ENCODE measurements around the gene CGREF1.
"Not testable (repeated sequence)": the region's sequence is repeated elsewhere in the genome, so short reads cannot be mapped to it uniquely, and the experiment has no call there.

Gene CGREF1

GRCh38 chr2:27080603-27080936, 38.4 kb downstream of the CGREF1 start:
- peaks cover 7% of the 10 kb centered on the region for H3K4me1 ChIP-seq (ENCODE audit: insufficient read depth, insufficient read length)
- DNase-seq (ENCODE audit: low read depth, low spot score), result no peak
- no peaks in the 10 kb centered on the region for H3K9me3 ChIP-seq (ENCODE audit: insufficient read depth, low read length)
- peak overlapping the region; percentile 47 for H3K9ac ChIP-seq (ENCODE audit: insufficient read length, low read depth)
- TF ChIP-seq ZNF274 (IDR thresholded peaks at IDR 0.05; ENCODE audit: low read depth, low read length), result no peak
- no peak for TF ChIP-seq YY1 (IDR thresholded peaks at IDR 0.05; ENCODE audit: insufficient read depth, insufficient read length)
- TF ChIP-seq SUZ12 (IDR thresholded peaks at IDR 0.05; ENCODE audit: extremely low read depth, insufficient read depth, insufficient read length), result no peak
- no peaks in the 10 kb centered on the region for H3K36me3 ChIP-seq (ENCODE audit: insufficient read depth, insufficient read length, low read length)
- no peaks in the 10 kb centered on the region for H3K27me3 ChIP-seq (ENCODE audit: insufficient read depth, insufficient read length)
- H3K4me3 ChIP-seq (ENCODE audit: insufficient read length, low read depth), result no peak overlapping the region

- Histone ChIP-seq H3K36me3 (ENCODE audit: insufficient read depth, insufficient read length, low read length) (no peaks in the 10 kb centered on the region), H3K9me3 (ENCODE audit: insufficient read depth, low read length) (no peaks in the 10 kb centered on the region), H3K4me3 (ENCODE audit: insufficient read length, low read depth) (no peak overlapping the region), H3K27me3 (ENCODE audit: insufficient read depth, insufficient read length) (no peaks in the 10 kb centered on the region), H3K4me1 (ENCODE audit: insufficient read depth, insufficient read length) (peaks cover 5% of the 10 kb centered on the region), H3K9ac (ENCODE audit: insufficient read length, low read depth) (no peak overlapping the region)
- DNase-seq (ENCODE audit: low read depth, low spot score), result no peak
- TF ChIP-seq ZNF274 (IDR thresholded peaks at IDR 0.05; ENCODE audit: low read depth, low read length) (no peak), SUZ12 (IDR thresholded peaks at IDR 0.05; ENCODE audit: extremely low read depth, insufficient read depth, insufficient read length) (no peak), YY1 (IDR thresholded peaks at IDR 0.05; ENCODE audit: insufficient read depth, insufficient read length) (no peak)
Measured at GRCh38 chr2:27080140-27080469, 38.8 kb downstream of the CGREF1 start.

DNA sequence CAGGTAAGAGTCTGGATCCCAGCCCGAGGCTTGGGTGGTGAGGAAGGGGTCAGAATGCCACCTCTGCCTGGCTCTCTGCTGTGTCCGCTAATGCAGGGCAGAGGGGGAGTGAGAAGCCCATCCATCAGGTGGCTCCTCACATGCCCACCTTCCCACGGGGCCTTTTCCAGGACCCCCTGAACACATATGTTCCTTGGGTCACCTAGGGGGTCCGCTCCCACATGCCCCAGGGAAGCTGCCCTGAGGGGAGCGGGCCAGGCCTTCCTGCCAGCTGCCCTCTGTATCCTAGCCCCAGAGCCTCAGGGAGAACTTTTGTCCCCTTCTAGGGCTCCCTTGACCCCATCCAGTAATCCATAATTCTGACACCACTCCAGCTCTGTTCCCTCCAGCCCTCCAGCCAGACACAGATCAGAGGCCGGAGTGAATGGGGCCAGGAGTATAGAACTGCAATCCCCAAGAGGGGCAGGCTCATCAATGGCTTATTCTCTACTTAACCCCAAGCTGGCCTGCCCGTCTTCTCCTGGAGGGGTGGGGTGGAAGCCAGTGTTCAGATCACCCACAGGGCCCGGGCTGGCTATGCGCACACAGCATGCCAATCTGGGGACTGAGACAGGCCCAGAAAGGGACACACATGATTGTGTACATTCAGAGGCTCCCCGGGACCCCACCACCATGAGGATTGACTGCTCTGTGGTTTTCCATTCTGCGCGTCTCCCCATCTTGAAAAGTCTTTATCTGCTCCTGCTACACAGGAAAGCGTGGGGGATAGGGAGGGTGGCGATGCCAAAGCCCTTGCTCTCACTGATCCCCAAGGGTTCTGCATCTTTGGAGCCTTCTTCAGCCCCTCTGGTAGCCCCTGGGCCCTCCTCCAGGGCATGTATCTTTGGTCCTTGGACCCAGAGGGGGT, 39.4 kb downstream of the CGREF1 start:
- peaks cover 5% of the 10 kb centered on the region for H3K4me1 ChIP-seq (ENCODE audit: insufficient read depth, insufficient read length)
- no peaks in the 10 kb centered on the region for H3K36me3 ChIP-seq (ENCODE audit: insufficient read depth, insufficient read length, low read length)
- no peak for DNase-seq (ENCODE audit: low read depth, low spot score)
- no peak overlapping the region for H3K4me3 ChIP-seq (ENCODE audit: insufficient read length, low read depth)
- no peaks in the 10 kb centered on the region for H3K27me3 ChIP-seq (ENCODE audit: insufficient read depth, insufficient read length)
- H3K9me3 ChIP-seq (ENCODE audit: insufficient read depth, low read length), result no peaks in the 10 kb centered on the region
- H3K9ac ChIP-seq (ENCODE audit: insufficient read length, low read depth), result no peak overlapping the region
- TF ChIP-seq SUZ12 (IDR thresholded peaks at IDR 0.05; ENCODE audit: extremely low read depth, insufficient read depth, insufficient read length) (no peak), ZNF274 (IDR thresholded peaks at IDR 0.05; ENCODE audit: low read depth, low read length) (no peak), YY1 (IDR thresholded peaks at IDR 0.05; ENCODE audit: insufficient read depth, insufficient read length) (no peak)

DNA sequence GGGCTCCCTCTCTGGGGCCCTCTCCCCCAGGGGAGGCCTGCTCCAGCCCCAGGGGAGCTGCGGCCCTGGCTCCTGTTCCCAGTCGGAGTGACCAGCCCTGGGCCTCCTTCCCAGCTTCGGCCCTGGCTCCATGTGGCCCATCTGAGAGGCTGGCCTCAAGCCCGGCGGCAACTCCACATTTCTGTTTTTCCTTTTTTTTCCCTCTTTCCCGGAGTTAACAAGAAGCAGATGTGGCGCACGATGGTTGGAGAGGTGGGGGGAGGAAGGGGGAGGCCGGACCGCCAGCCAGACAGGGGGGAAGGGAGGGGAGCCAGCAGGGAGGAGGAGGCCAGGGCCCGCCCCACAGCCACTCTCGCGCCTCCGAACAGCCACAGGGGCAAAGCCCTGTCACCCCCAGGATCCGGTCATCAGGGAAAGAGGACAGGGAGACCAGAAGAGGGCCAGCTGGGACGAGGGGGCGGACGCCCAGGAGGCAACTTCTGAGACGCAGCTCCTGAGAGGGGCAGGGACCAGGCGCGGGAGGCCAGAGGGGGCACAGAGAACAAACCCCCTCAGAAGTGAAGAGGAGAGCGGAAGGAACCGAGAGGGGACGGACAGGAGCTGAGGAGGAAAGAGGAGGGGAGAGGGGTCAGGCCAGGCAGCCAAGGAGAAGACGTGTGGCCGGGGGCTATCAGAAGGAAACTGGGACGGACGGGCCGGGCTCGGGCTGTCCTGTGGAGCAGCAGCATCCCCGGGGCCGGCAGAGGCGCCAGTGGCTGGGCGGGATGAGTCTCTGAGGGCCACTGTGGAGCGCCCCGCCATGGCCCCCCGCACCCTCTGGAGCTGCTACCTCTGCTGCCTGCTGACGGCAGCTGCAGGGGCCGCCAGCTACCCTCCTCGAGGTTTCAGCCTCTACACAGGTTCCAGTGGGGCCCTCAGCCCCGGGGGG, 40.4 kb downstream of the CGREF1 start, which contains the start of gene EMILIN1:
TSS of gene EMILIN1 (plus strand) at position 349 of the 928 bp plus-strand sequence. CDS start at position 800, 451 bp downstream.
- peak within 1 kb of the TSS; percentile 61 for H3K9ac ChIP-seq (ENCODE audit: insufficient read length, low read depth)
- no peaks in the 10 kb centered on the region for H3K9me3 ChIP-seq (ENCODE audit: insufficient read depth, low read length)
- DNase-seq (ENCODE audit: low read depth, low spot score), result no peak
- no peak for TF ChIP-seq YY1 (IDR thresholded peaks at IDR 0.05; ENCODE audit: insufficient read depth, insufficient read length)
- no peak for TF ChIP-seq SUZ12 (IDR thresholded peaks at IDR 0.05; ENCODE audit: extremely low read depth, insufficient read depth, insufficient read length)
- TF ChIP-seq ZNF274 (IDR thresholded peaks at IDR 0.05; ENCODE audit: low read depth, low read length), result no peak
- no peaks in the 10 kb centered on the region for H3K36me3 ChIP-seq (ENCODE audit: insufficient read depth, insufficient read length, low read length)
- H3K27me3 ChIP-seq (ENCODE audit: insufficient read depth, insufficient read length), result no peaks in the 10 kb centered on the region
- H3K4me3 ChIP-seq (ENCODE audit: insufficient read length, low read depth), result no peak within 1 kb of the TSS
- peaks cover 5% of the 10 kb centered on the region for H3K4me1 ChIP-seq (ENCODE audit: insufficient read depth, insufficient read length)

DNA sequence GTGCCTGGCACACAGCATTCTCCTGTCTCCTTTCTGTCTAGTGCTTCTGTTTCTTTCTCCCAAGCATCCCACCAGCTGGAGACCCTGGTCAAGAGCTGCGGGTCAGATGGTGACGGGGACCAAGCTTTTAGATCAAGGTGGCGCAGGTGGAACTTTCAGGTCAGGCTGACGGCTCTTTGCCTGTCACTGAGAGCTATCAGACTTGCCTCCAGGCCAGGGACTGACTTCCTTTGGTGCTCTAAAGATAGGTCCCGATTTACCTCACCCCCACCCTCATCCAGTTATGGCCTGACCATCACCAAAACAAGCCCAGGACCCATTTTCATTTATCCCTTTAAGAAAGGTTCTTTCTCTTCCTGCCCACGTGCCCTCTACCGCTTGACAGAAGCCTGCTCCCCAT, 41.7 kb downstream of the CGREF1 start:
- Histone ChIP-seq H3K9ac (ENCODE audit: insufficient read length, low read depth) (no peak overlapping the region), H3K27me3 (ENCODE audit: insufficient read depth, insufficient read length) (no peaks in the 10 kb centered on the region), H3K9me3 (ENCODE audit: insufficient read depth, low read length) (no peaks in the 10 kb centered on the region), H3K36me3 (ENCODE audit: insufficient read depth, insufficient read length, low read length) (no peaks in the 10 kb centered on the region), H3K4me3 (ENCODE audit: insufficient read length, low read depth) (no peak overlapping the region), H3K4me1 (ENCODE audit: insufficient read depth, insufficient read length) (peaks cover 3% of the 10 kb centered on the region)
- no peak for DNase-seq (ENCODE audit: low read depth, low spot score)
- TF ChIP-seq SUZ12 (IDR thresholded peaks at IDR 0.05; ENCODE audit: extremely low read depth, insufficient read depth, insufficient read length) (no peak), ZNF274 (IDR thresholded peaks at IDR 0.05; ENCODE audit: low read depth, low read length) (no peak), YY1 (IDR thresholded peaks at IDR 0.05; ENCODE audit: insufficient read depth, insufficient read length) (no peak)

DNA sequence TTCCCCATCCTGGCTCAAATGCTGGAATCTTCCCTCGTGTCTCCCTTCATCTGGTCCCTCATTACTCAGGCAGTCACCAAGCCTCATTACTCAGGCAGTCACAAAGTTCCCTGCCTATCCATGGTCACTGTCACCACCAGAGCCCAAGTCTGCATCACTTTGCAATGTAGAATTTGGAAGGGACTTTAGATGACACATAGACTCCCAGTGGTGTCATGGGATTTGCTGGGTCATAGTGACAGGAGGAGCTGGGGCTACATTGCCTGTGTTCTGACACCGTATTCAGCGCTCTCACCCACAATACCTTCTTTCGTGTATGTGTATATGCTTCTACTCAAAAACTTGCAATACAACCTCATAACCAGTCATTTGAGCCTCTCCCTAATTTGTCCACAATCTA, 42.6 kb downstream of the CGREF1 start:
- H3K9ac ChIP-seq (ENCODE audit: insufficient read length, low read depth), result no peak overlapping the region
- H3K36me3 ChIP-seq (ENCODE audit: insufficient read depth, insufficient read length, low read length), result no peaks in the 10 kb centered on the region
- no peaks in the 10 kb centered on the region for H3K9me3 ChIP-seq (ENCODE audit: insufficient read depth, low read length)
- peaks cover 3% of the 10 kb centered on the region for H3K4me1 ChIP-seq (ENCODE audit: insufficient read depth, insufficient read length)
- no peaks in the 10 kb centered on the region for H3K27me3 ChIP-seq (ENCODE audit: insufficient read depth, insufficient read length)
- no peak for DNase-seq (ENCODE audit: low read depth, low spot score)
- no peak overlapping the region for H3K4me3 ChIP-seq (ENCODE audit: insufficient read length, low read depth)
- TF ChIP-seq SUZ12 (IDR thresholded peaks at IDR 0.05; ENCODE audit: extremely low read depth, insufficient read depth, insufficient read length), result no peak
- TF ChIP-seq YY1 (IDR thresholded peaks at IDR 0.05; ENCODE audit: insufficient read depth, insufficient read length), result no peak
- TF ChIP-seq ZNF274 (IDR thresholded peaks at IDR 0.05; ENCODE audit: low read depth, low read length), result no peak

GRCh38 chr2:27075566-27075871, 43.4 kb downstream of the CGREF1 start:
- H3K36me3 ChIP-seq (ENCODE audit: insufficient read depth, insufficient read length, low read length); H3K4me3 ChIP-seq (ENCODE audit: insufficient read length, low read depth); H3K9ac ChIP-seq (ENCODE audit: insufficient read length, low read depth); H3K9me3 ChIP-seq (ENCODE audit: insufficient read depth, low read length); H3K27me3 ChIP-seq (ENCODE audit: insufficient read depth, insufficient read length); H3K4me1 ChIP-seq (ENCODE audit: insufficient read depth, insufficient read length); DNase-seq (ENCODE audit: low read depth, low spot score): not testable (repeated sequence)
